HG02798 (cell line): Measurements from ENCODE around the gene PLSCR2.
"Not testable (repeated sequence)": the region's sequence is repeated elsewhere in the genome, so short reads cannot be mapped to it uniquely, and the experiment has no call there.

Experiments used
- ATAC-seq: cut with Tn5 transposase; IDR thresholded peaks from one replicate; pipeline ENCODE4 v1.9.1; 2021; ENCODE audit warnings: mild to moderate bottlenecking; ENCODE audit not compliant: unreplicated experiment, poor library complexity

The PLSCR2 gene

GRCh38 chr3:146493221-146493620 is 23.9 kb upstream of the PLSCR2 start:
- ATAC-seq, result no peak

GRCh38 chr3:146491303-146491702 is 21.9 kb upstream of the PLSCR2 start:
- ATAC-seq, result no peak

GRCh38 chr3:146485297-146485696 is 15.9 kb upstream of the PLSCR2 start:
- no peak for ATAC-seq

GRCh38 chr3:146476094-146476740 is 6.9 kb upstream of the PLSCR2 start:
- no peak for ATAC-seq

GRCh38 chr3:146474976-146475375 is 5.6 kb upstream of the PLSCR2 start:
- ATAC-seq, result not testable (repeated sequence)

GRCh38 chr3:146473726-146474125 is 4.4 kb upstream of the PLSCR2 start:
- no peak for ATAC-seq

GRCh38 chr3:146472611-146473010 is 3.2 kb upstream of the PLSCR2 start:
- no peak for ATAC-seq

- no peak for ATAC-seq
Observed at GRCh38 chr3:146471012-146471411, 1.7 kb upstream of the PLSCR2 start.

- no peak for ATAC-seq
Observed at GRCh38 chr3:146470425-146470990, 1.1 kb upstream of the PLSCR2 start.

- ATAC-seq, result no peak
Observed at GRCh38 chr3:146468671-146469149, 651 bp downstream of the PLSCR2 start.

- no peak for ATAC-seq
Observed at GRCh38 chr3:146468234-146468633, 1.1 kb downstream of the PLSCR2 start.

- ATAC-seq, result no peak
Observed at GRCh38 chr3:146466604-146467003, 2.8 kb downstream of the PLSCR2 start.

- ATAC-seq, result no peak
Observed at GRCh38 chr3:146465693-146466465, 3.5 kb downstream of the PLSCR2 start.

- ATAC-seq, result no peak
Observed at GRCh38 chr3:146464783-146465182, 4.6 kb downstream of the PLSCR2 start.

GRCh38 chr3:146464005-146464595 is 5.3 kb downstream of the PLSCR2 start:
- ATAC-seq, result no peak

GRCh38 chr3:146454796-146455195 is 14.6 kb downstream of the PLSCR2 start:
- no peak for ATAC-seq

- no peak for ATAC-seq
Observed at GRCh38 chr3:146449613-146450012, 19.7 kb downstream of the PLSCR2 start.

GRCh38 chr3:146449076-146449475 is 20.3 kb downstream of the PLSCR2 start:
- no peak for ATAC-seq

GRCh38 chr3:146446026-146446425 is 23.3 kb downstream of the PLSCR2 start:
- no peak for ATAC-seq

- not testable (repeated sequence) for ATAC-seq
Observed at GRCh38 chr3:146440310-146440709, 29.1 kb downstream of the PLSCR2 start.

GRCh38 chr3:146432066-146432465 is 37.3 kb downstream of the PLSCR2 start:
- no peak for ATAC-seq
